DOHH2 (cell line): ENCODE data around the gene NR5A2.

Source experiments
- EZH2phosphoT487 ChIP-seq: fragments of 200-600 bp; sonication (generic); IDR thresholded peaks from 2 replicates; pipeline ENCODE4 v1.6.1; 2017; ENCODE audit warnings: borderline replicate concordance, mild to moderate bottlenecking, antibody characterized with exemption, low read length, moderate library complexity, mixed read lengths
- TF ChIP-seq, protein P1 (sequence below): fragments of 200-600 bp; sonication (generic); IDR thresholded peaks from one replicate; pipeline ENCODE4 v1.5.1; 2014; ENCODE audit warnings: antibody characterized with exemption, mild to moderate bottlenecking, low read depth, low read length; ENCODE audit not compliant: poor library complexity, severe bottlenecking

DNA sequence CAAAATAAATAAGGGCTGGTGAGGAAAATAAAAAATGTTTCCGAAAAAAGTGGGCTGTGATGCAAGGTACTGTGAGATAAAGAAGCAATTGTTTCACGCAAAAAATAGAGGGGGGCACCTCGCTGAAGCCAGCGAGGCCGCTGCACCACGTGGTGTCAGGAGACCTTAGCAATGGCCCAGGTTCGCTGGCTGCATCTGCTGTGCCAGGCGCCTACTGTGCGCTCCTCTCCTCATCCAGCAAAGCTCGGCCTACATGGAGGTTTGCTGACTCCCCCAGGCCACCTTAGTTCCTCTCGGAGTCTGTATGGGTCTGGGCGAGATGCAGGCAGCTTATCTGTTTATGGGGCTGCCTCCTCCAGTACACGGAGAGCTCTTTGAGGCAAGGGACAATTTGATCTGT is 119.6 kb downstream of the NR5A2 start:
- TF ChIP-seq, protein P1, sequence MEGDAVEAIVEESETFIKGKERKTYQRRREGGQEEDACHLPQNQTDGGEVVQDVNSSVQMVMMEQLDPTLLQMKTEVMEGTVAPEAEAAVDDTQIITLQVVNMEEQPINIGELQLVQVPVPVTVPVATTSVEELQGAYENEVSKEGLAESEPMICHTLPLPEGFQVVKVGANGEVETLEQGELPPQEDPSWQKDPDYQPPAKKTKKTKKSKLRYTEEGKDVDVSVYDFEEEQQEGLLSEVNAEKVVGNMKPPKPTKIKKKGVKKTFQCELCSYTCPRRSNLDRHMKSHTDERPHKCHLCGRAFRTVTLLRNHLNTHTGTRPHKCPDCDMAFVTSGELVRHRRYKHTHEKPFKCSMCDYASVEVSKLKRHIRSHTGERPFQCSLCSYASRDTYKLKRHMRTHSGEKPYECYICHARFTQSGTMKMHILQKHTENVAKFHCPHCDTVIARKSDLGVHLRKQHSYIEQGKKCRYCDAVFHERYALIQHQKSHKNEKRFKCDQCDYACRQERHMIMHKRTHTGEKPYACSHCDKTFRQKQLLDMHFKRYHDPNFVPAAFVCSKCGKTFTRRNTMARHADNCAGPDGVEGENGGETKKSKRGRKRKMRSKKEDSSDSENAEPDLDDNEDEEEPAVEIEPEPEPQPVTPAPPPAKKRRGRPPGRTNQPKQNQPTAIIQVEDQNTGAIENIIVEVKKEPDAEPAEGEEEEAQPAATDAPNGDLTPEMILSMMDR, result no peak
- no peak for TF ChIP-seq EZH2phosphoT487
